Ecto neural progenitor cell (in vitro differentiated cells): ENCODE results near the gene ZDHHC17.

Source experiments
- DNase-seq: peaks from one replicate; pipeline ENCODE4 v3.0.0-alpha.2; 2018; ENCODE audit warnings: low spot score

Gene ZDHHC17

DNA sequence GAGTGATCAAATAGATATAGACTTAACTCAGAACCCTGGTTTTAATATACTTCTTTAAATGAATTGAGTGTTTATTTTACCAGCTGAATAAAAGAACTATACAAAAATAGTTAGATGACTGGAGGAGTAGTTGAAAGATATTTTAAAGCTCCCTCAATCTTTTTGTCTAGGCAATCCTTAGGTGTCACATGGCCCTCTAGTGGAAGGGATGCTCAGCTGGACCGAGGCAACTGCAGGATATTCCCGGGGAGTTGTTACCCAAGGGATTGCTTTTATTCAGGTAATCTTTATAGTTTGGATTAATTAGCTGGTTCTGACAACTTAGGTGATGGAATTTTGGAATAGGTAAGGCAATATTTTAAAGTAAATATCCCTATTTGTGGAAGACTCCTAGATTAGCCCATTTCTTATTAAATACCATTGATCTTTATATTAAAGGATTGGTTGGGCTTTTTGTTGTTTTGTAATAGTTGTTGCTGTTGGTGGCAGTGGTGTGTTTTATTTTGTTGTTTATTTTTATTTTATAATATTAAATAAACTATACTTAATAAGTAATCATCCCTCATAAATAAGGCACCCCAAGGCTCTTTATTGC lies 57.1 kb downstream of the ZDHHC17 start:
- DNase-seq, result peak; percentile 56

- DNase-seq, result no peak
Observed at GRCh38 chr12:76830436-76830835, 66.5 kb downstream of the ZDHHC17 start.

DNA sequence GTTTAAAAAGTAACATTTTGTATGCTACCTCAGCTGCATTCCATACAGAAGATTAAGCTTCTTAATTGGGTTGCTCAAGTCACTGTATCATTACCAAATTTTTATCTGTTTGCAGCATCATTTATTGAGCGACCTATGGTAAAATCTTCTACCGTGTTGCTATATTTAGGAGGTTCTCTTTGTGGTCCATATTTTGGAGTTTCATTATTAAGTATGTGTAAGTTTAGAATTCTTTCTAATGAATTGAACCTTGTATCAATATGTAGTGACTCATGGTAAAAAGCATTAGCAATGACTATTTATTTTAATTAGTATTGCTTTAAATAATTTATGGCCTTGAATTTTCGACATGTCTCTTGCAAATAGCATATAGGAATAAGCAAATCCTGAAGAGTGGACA lies 72.7 kb downstream of the ZDHHC17 start:
- no peak for DNase-seq

- DNase-seq, result no peak
Observed at GRCh38 chr12:76847260-76847659, 83.3 kb downstream of the ZDHHC17 start.

DNA sequence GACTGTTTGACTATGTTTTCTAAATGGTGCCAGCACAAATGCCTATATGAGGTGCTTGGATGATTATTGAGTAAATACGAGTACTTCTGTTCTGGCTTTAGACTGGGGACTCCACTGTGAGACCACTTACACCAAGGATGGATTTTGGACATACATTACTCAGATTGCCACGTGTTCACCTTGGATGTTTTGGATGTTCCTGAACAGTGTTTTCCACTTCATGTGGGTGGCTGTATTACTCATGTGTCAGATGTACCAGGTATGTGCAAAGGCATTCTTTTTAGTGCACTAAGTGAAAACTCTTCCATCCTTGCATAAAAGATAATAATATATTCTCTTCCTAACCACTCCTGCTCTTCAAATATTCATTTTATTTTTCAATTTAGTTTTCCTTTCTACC lies 84.2 kb downstream of the ZDHHC17 start:
- no peak for DNase-seq

GRCh38 chr12:76852106-76852505 lies 88.2 kb downstream of the ZDHHC17 start:
- DNase-seq, result no peak

GRCh38 chr12:76855271-76855670 lies 91.4 kb downstream of the ZDHHC17 start:
- DNase-seq, result no peak

- no peak for DNase-seq
Observed at GRCh38 chr12:76856018-76856644, 92.2 kb downstream of the ZDHHC17 start.

- no peak for DNase-seq
Observed at GRCh38 chr12:76859611-76860010, 95.7 kb downstream of the ZDHHC17 start.

GRCh38 chr12:76860256-76860655 lies 96.3 kb downstream of the ZDHHC17 start:
- no peak for DNase-seq

- no peak for DNase-seq
Observed at GRCh38 chr12:76863005-76863670, 99.2 kb downstream of the ZDHHC17 start.

GRCh38 chr12:76863837-76864236 lies 99.9 kb downstream of the ZDHHC17 start:
- no peak for DNase-seq

- DNase-seq, result no peak
Observed at GRCh38 chr12:76864791-76865400, 101.0 kb downstream of the ZDHHC17 start.

- no peak for DNase-seq
Observed at GRCh38 chr12:76866151-76866567, 102.2 kb downstream of the ZDHHC17 start.

- DNase-seq, result peak; percentile 67
Observed at GRCh38 chr12:76866726-76867125, 102.8 kb downstream of the ZDHHC17 start.

GRCh38 chr12:76871082-76871481 lies 107.2 kb downstream of the ZDHHC17 start:
- no peak for DNase-seq

DNA sequence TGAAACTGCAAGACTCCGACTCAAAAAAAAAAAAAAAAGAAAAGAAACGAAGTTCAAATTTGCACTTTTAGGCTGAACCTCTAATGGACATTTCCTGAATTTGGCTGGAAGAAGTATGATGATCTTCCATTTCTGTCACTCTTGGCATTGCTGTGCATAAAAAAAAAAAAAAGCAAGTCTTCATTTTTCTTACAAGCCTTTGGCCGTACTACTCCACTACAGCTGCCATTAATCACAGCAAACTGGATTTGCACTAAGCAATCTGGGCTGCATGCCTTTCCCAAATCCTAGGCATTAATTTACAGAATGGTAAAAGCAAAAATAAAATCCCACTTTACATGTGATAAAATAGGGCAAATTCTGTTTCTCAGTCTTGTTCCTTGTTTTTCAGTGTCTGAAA lies 107.8 kb downstream of the ZDHHC17 start:
- no peak for DNase-seq

GRCh38 chr12:76872415-76872814 lies 108.5 kb downstream of the ZDHHC17 start:
- DNase-seq, result no peak

GRCh38 chr12:76874027-76874426 lies 110.1 kb downstream of the ZDHHC17 start:
- no peak for DNase-seq

DNA sequence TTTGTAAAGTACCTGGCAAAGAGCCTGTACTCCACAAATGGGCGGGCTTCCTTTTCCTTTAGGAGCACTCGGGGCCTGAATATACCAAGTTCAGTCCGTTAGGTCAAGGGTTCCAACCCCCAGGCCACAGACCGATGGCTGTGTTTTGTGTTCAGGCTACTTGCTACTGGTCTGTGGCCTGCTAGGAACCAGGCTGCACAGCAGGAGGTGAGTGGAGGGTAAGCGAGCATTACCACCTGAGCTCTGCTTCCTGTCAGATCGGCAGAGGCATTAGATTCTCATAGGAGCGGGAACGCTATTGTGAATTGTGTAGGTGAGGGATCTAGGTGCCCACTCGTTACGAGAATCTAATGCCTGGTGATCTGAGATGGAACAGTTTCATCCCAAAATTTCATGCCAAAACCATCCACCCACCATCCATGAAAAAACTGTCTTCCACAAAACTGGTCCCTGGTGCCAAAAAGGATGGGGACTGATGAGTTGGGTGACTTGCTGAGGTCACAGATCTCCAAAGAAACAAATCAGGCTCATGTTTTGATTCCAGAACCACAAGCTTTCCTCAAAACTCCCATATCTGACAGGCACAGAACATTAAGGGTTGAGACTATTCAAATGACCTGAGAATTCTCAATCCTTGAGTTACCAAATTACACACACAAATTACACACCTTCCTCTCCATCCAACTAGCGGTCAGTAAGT lies 110.7 kb downstream of the ZDHHC17 start:
- no peak for DNase-seq

DNA sequence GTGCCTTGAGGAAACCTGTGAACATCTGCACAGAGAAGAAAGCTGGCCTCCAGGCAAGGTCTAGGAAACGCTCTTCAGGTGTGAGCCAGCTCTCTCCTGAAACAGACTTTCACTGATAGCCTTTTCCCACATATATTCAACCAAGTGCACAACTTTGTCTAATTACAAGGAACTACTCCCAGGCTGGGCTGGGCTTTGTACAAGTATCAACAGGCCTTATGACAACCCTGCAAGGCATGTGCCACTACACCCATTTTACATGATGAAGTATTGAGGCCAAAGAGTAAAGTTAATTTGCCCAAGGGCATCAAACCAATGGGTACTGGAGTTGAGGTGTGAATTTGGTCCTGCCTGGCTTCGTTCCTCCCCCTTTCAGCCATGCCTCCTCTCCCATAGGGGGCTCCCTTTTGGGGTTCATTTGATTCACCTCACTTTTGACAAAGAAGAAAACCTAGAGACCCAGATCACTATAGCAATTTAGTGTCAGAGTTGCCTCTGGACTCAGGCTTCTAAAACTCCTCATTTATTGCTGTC lies 112.8 kb downstream of the ZDHHC17 start:
- no peak for DNase-seq
